Osteocyte (in vitro differentiated cells): ENCODE data around the gene KRTAP10-6. TPM values are rescaled to one million over a fixed set of nuclear protein-coding genes. Genes with fewer than 3 reads are reported as not detected.

Experiments used
- DNase-seq: peaks from one replicate; pipeline ENCODE4 v3.0.0; 2021; ENCODE audit warnings: mixed read lengths; ENCODE audit not compliant: unreplicated experiment; ENCODE audit errors: extremely low spot score
- H3K27ac Mint-ChIP-seq: one replicate; pipeline ENCODE4 v1.8.0; 2021; ENCODE audit warnings: mild to moderate bottlenecking, mixed read lengths; ENCODE audit not compliant: unreplicated experiment
- H3K27me3 Mint-ChIP-seq: one replicate; pipeline ENCODE4 v1.8.0; 2021; ENCODE audit warnings: mixed read lengths; ENCODE audit not compliant: unreplicated experiment
- H3K36me3 Mint-ChIP-seq: one replicate; pipeline ENCODE4 v1.8.0; 2021; ENCODE audit warnings: mixed read lengths; ENCODE audit not compliant: unreplicated experiment
- H3K4me1 Mint-ChIP-seq: one replicate; pipeline ENCODE4 v1.8.0; 2021; ENCODE audit warnings: mixed read lengths; ENCODE audit not compliant: unreplicated experiment
- H3K4me3 Mint-ChIP-seq: one replicate; pipeline ENCODE4 v1.8.0; 2021; ENCODE audit warnings: mild to moderate bottlenecking, moderate library complexity, mixed read lengths; ENCODE audit not compliant: unreplicated experiment
- H3K9me3 Mint-ChIP-seq: one replicate; pipeline ENCODE4 v1.8.0; 2021; ENCODE audit warnings: mixed read lengths; ENCODE audit not compliant: unreplicated experiment
- CTCF ChIP-seq: fragments of 200-600 bp; sonication (generic); IDR thresholded peaks from 2 replicates; pipeline ENCODE4 v1.5.0; 2021; ENCODE audit warnings: antibody characterized with exemption, mild to moderate bottlenecking, moderate library complexity
- total RNA-seq: library from RNA; stranded (reverse); gene quantifications from 2 replicates; pipeline ENCODE4 v1.2.1, GENCODE V29; 2021

KRTAP10-6 gene
- total RNA-seq, 1 donor from 2014 or later = not detected

DNA sequence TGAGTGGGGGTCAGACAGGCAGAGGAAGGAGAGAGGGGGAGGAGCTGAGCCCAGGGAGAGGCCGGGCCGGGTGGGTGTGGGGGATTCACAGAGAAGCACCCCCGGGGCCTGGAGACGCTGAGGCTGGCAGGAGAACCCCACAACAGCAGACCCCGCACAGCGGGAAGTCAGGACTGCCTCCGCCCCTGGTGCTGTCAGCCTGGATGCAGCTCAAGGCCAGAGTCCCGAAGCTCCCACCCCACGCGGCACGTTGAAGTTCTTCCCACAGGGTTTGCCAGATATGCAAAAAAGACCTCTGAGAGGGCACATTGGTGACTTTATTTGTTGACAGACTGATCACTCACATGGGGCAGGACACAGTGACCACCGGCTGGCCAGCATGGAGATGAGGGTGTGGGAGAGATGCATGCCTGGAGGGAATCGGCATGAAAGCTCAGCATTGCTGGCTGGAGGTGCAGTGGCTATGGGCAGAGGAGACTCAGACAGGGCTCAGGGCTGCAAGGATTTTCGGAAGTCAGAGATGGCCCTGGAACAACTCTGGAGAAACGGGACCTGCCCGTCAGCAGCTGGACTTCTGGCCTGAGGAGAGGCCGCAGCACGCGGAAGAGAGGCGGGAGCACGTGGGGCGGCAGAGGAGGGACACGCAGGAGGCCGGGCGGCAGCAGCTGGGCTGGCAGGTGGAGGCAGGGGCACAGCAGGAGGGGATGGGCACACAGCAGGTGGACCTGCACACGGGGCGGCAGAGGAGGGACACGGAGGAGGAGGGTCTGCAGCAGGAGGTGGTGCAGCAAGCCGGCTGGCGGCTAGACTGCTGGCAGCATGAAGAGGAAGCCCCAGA, 34.6 kb downstream of the KRTAP10-6 start:
- peaks cover 8% of the 10 kb centered on the region for H3K9me3 Mint-ChIP-seq
- H3K27ac Mint-ChIP-seq = no peak overlapping the region
- no peaks in the 10 kb centered on the region for H3K36me3 Mint-ChIP-seq
- peaks cover 73% of the 10 kb centered on the region for H3K27me3 Mint-ChIP-seq
- DNase-seq = peak; percentile 83
- no peak overlapping the region for H3K4me3 Mint-ChIP-seq
- no peak for TF ChIP-seq CTCF
- H3K4me1 Mint-ChIP-seq = no peaks in the 10 kb centered on the region

GRCh38 chr21:44556879-44557278, 35.4 kb downstream of the KRTAP10-6 start:
- Mint-ChIP-seq H3K4me3 (no peak overlapping the region), H3K27me3 (peaks cover 68% of the 10 kb centered on the region), H3K9me3 (peaks cover 5% of the 10 kb centered on the region), H3K36me3 (no peaks in the 10 kb centered on the region), H3K27ac (no peak overlapping the region), H3K4me1 (no peaks in the 10 kb centered on the region)
- DNase-seq = no peak
- no peak for TF ChIP-seq CTCF

GRCh38 chr21:44555200-44555875, 37.0 kb downstream of the KRTAP10-6 start:
- TF ChIP-seq CTCF = no peak
- Mint-ChIP-seq H3K4me1 (no peaks in the 10 kb centered on the region), H3K9me3 (no peaks in the 10 kb centered on the region), H3K4me3 (no peak overlapping the region), H3K27me3 (peaks cover 54% of the 10 kb centered on the region), H3K27ac (no peak overlapping the region), H3K36me3 (no peaks in the 10 kb centered on the region)
- peak; percentile 84 for DNase-seq

GRCh38 chr21:44552681-44553080, 39.6 kb downstream of the KRTAP10-6 start:
- Mint-ChIP-seq H3K27ac (no peak overlapping the region), H3K4me3 (no peak overlapping the region), H3K36me3 (no peaks in the 10 kb centered on the region), H3K27me3 (peaks cover 48% of the 10 kb centered on the region), H3K9me3 (no peaks in the 10 kb centered on the region), H3K4me1 (peaks cover 3% of the 10 kb centered on the region)
- no peak for TF ChIP-seq CTCF
- DNase-seq = peak; percentile 80

GRCh38 chr21:44552136-44552535, 40.2 kb downstream of the KRTAP10-6 start:
- Mint-ChIP-seq H3K36me3 (peaks cover under 1% of the 10 kb centered on the region), H3K27me3 (peaks cover 45% of the 10 kb centered on the region), H3K4me3 (no peak overlapping the region), H3K27ac (no peak overlapping the region), H3K4me1 (peaks cover 3% of the 10 kb centered on the region), H3K9me3 (peaks cover 3% of the 10 kb centered on the region)
- no peak for DNase-seq
- no peak for TF ChIP-seq CTCF
